Thoracic aorta (tissue), 2 donors: ENCODE data around the gene P2RX3. TPM values are rescaled to one million over a fixed set of nuclear protein-coding genes. Genes with fewer than 3 reads are reported as not detected.
"Not testable (repeated sequence)": the region's sequence is repeated elsewhere in the genome, so short reads cannot be mapped to it uniquely, and the experiment has no call there.

Experiments used
- ATAC-seq: fragments of 150-250 bp; one replicate; pipeline ENCODE4 v1.8.0; 2017; ENCODE audit warnings: low read depth; ENCODE audit not compliant: insufficient number of reproducible peaks, low FRiP score
- DNase-seq: peaks from one replicate; pipeline ENCODE4 v3.0.0-alpha.2; 2020; ENCODE audit warnings: low spot score
- H3K27ac ChIP-seq, 2 donors: fragments of 200-600 bp; sonication (generic); 1 replicate in 1 of 2; 2 replicates in 1 of 2; pipeline ENCODE4 v1.5.1; 2016; ENCODE audit warnings: mild to moderate bottlenecking in 2 of 2, moderate library complexity in 2 of 2
- H3K27me3 ChIP-seq: fragments of 200-600 bp; sonication (generic); replicated peaks from 2 replicates; pipeline ENCODE4 v1.6.0; 2016; ENCODE audit warnings: mild to moderate bottlenecking; ENCODE audit not compliant: insufficient read depth
- H3K36me3 ChIP-seq: fragments of 200-600 bp; sonication (generic); one replicate; pipeline ENCODE4 v1.5.1; 2016
- H3K4me1 ChIP-seq, 2 donors: fragments of 200-600 bp; sonication (generic); 1 replicate in 1 of 2; 2 replicates in 1 of 2; pipeline versions ENCODE4 v1.5.1 to v1.6.0; 2016; ENCODE audit warnings: low read depth in 2 of 2, mild to moderate bottlenecking in 1 of 2; ENCODE audit not compliant: control insufficient read depth in 1 of 2
- H3K4me3 ChIP-seq: fragments of 200-600 bp; sonication (generic); 2 replicates; pipeline ENCODE4 v1.5.1; 2016; ENCODE audit warnings: mild to moderate bottlenecking
- H3K9me3 ChIP-seq: fragments of 200-600 bp; sonication (generic); 2 replicates; pipeline ENCODE4 v1.5.1; 2016
- CTCF ChIP-seq: fragments of 200-600 bp; sonication (generic); IDR thresholded peaks from one replicate; pipeline ENCODE4 v1.5.1; 2019; ENCODE audit warnings: antibody characterized with exemption
- total RNA-seq, 2 donors: library from RNA; depleted of rRNA; stranded (reverse); fragments of >200 nt; gene quantifications; one replicate each; pipeline versions ENCODE4 v1.1.0 to v1.2.3, GENCODE V29; 2016

The P2RX3 gene
- total RNA-seq, 2 donors from 2014 or later = not detected

DNA sequence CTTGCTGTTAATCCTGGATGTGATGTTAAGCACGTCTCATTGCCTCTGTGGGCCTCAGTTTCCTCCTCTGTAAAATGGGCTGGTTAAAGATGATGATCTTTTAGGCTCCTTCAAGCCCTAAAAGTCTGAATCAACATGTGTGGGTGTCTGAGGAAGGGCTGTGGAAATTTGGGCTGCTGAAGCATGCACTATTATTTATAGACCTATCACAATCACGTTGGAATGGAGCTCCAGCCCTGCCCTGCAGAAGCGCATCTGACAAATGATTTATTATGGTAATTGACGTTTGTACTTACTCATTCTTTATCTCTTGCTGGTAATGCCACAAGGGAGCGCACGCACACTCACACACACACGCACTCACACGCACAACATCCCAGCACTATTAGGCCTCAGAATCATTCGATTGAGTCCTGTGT lies 20.4 kb downstream of the P2RX3 start:
- no peak for ATAC-seq
- no peak for DNase-seq
- Histone ChIP-seq H3K9me3 (no peaks in the 10 kb centered on the region), H3K36me3 (no peaks in the 10 kb centered on the region), H3K27me3 (no peaks in the 10 kb centered on the region), H3K27ac (no peak overlapping the region), H3K4me1 (no peaks in the 10 kb centered on the region), H3K4me3 (no peak overlapping the region)
- TF ChIP-seq CTCF = no peak

GRCh38 chr11:57358991-57359390 lies 20.8 kb downstream of the P2RX3 start:
- Histone ChIP-seq H3K4me1 (no peaks in the 10 kb centered on the region), H3K36me3 (no peaks in the 10 kb centered on the region), H3K9me3 (no peaks in the 10 kb centered on the region), H3K27me3 (no peaks in the 10 kb centered on the region), H3K4me3 (no peak overlapping the region), H3K27ac (no peak overlapping the region)
- ATAC-seq (no peak), DNase-seq (no peak)
- no peak for TF ChIP-seq CTCF

- no peaks in the 10 kb centered on the region for H3K36me3 ChIP-seq
- ATAC-seq (no peak), DNase-seq (no peak)
- no peak overlapping the region for H3K4me3 ChIP-seq
- no peaks in the 10 kb centered on the region for H3K4me1 ChIP-seq
- TF ChIP-seq CTCF = no peak
- no peaks in the 10 kb centered on the region for H3K27me3 ChIP-seq
- no peaks in the 10 kb centered on the region for H3K9me3 ChIP-seq
- no peak overlapping the region for H3K27ac ChIP-seq
Observed at GRCh38 chr11:57359396-57359795, 21.2 kb downstream of the P2RX3 start.

DNA sequence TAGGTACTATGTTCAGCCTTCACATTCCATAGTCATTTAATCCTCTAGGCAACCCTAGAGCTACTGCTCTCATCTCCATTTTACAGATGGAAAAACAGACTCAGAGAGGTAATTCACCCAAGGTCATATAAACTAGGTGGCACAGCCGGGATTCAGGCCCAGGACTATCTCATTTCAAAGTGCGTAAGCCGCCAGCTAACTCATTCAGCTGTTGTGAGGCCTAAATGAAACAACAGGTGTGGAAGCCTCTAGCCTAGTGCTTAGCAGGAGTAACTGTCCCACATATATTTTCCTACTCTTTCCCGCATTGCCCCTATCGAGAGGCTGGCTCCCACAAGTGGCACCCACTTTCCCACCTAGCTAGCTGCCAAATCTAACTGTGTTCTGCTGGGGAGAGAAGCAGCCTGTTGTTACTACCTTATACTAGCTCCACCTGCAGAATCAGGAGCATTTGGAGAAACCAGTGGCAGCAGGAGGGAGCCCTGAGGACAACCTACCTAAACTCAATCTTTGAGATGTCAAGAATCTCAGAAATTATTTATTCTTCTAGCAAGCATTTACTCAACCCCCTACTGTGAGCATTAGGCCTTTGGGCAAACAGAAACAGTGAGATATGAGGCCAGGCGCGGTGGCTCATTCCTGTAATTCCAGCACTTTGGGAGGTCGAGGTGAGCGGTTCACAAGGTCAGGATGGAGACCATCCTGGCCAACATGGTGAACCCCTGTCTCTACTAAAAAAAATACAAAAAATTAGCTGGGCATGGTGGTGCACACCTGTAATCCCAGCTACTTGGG lies 21.9 kb downstream of the P2RX3 start:
- H3K9me3 ChIP-seq = no peaks in the 10 kb centered on the region
- ATAC-seq (no peak), DNase-seq (no peak)
- TF ChIP-seq CTCF = no peak
- H3K4me3 ChIP-seq = no peak overlapping the region
- H3K36me3 ChIP-seq = no peaks in the 10 kb centered on the region
- H3K27me3 ChIP-seq = no peaks in the 10 kb centered on the region
- no peak overlapping the region for H3K27ac ChIP-seq
- no peaks in the 10 kb centered on the region for H3K4me1 ChIP-seq

DNA sequence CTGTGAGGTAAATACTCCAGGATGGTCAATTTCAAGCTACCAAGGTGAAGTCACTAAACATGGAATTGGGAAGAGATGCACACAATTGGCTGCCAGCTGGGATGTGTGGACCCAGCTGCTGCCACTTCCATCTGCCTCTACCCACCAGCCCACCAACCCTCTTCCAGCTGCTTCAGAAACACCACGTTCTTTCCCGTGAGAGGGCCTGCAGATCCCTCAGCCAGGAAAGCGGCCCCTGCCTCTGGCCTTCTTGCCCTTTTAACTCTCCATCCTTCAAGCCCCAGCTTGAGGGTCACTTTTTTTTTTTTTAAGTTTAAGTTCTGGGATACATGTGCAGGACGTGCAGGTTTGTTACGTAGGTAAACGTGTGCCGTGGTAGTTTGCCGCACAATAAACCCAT lies 22.8 kb downstream of the P2RX3 start:
- DNase-seq = no peak

DNA sequence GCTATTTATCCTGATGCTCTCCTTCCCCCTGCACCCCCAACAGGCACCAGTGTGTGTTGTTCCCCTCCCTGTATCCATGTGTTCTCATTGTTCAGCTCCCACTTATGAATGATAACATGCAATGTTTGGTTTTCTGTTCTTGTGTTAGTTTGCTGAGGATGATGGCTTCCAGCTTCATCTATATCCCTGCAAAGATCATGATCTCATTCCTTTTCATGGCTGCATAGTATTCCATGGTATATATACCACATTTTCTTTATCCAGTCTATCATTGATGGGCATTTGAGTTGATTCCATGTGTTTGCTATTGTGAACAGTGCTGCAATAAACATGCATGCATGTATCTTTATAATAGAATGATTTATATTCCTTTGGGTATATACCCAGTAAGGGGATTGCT lies 23.3 kb downstream of the P2RX3 start:
- not testable (repeated sequence) for H3K36me3 ChIP-seq, H3K27me3 ChIP-seq

More for the DNA sequence above, 22.8 kb downstream of the P2RX3 start:
- Histone ChIP-seq H3K4me1 (no peaks in the 10 kb centered on the region), H3K4me3 (no peak overlapping the region), H3K27me3 (no peaks in the 10 kb centered on the region), H3K36me3 (no peaks in the 10 kb centered on the region), H3K27ac (no peak overlapping the region), H3K9me3 (no peaks in the 10 kb centered on the region)
- TF ChIP-seq CTCF = no peak
- ATAC-seq = no peak

More for the DNA sequence above, 23.3 kb downstream of the P2RX3 start:
- ATAC-seq, H3K27ac ChIP-seq, H3K4me3 ChIP-seq, H3K4me1 ChIP-seq, H3K9me3 ChIP-seq, DNase-seq: not testable (repeated sequence)
